IMR-90 (cell line): Measurements from ENCODE around the gene RIMS4.

Source experiments
- BHLHE40 ChIP-seq: fragments of 150-350 bp; IDR thresholded peaks from 2 replicates; pipeline ENCODE4 v1.6.1; 2016; ENCODE audit warnings: mild to moderate bottlenecking, low read depth, low read length
- CEBPB ChIP-seq: IDR thresholded peaks from 2 replicates; pipeline ENCODE4 v1.6.1; 2012; ENCODE audit warnings: low read depth, low read length, improper control_type of control experiment
- CHD1 ChIP-seq: IDR thresholded peaks from 2 replicates; pipeline ENCODE4 v1.6.1; 2012; ENCODE audit warnings: low read depth, low read length, improper control_type of control experiment
- CTCF ChIP-seq: conservative IDR thresholded peaks from 2 replicates; pipeline ENCODE4 v1.5.1; 2012; ENCODE audit warnings: mild to moderate bottlenecking, low read depth, low read length, improper control_type of control experiment
- ELK1 ChIP-seq: fragments of 150-350 bp; IDR thresholded peaks from 2 replicates; pipeline ENCODE4 v1.6.1; 2016; ENCODE audit warnings: low read depth, mild to moderate bottlenecking, low read length, moderate library complexity, borderline replicate concordance
- MAFK ChIP-seq: IDR thresholded peaks from 2 replicates; pipeline ENCODE4 v1.6.1; 2012; ENCODE audit warnings: low read depth, low read length, improper control_type of control experiment
- RAD21 ChIP-seq: IDR thresholded peaks from 2 replicates; pipeline ENCODE4 v1.6.1; 2012; ENCODE audit warnings: low read length, improper control_type of control experiment
- RCOR1 ChIP-seq: IDR thresholded peaks from 2 replicates; pipeline ENCODE4 v1.6.1; 2012; ENCODE audit warnings: mild to moderate bottlenecking, low read length, improper control_type of control experiment; ENCODE audit not compliant: insufficient replicate concordance

GRCh38 chr20:44810061-44810390, 320 bp downstream of the RIMS4 start:
- TF ChIP-seq CTCF, result no peak
- TF ChIP-seq CEBPB, result no peak
- TF ChIP-seq MAFK, result no peak
- TF ChIP-seq BHLHE40, result no peak
- no peak for TF ChIP-seq CHD1
- no peak for TF ChIP-seq RAD21
- no peak for TF ChIP-seq ELK1
- no peak for TF ChIP-seq RCOR1
